Caco-2 (cell line): ENCODE measurements around the gene PPP2R3C. TPM values are rescaled to one million over a fixed set of nuclear protein-coding genes. Genes with fewer than 3 reads are reported as not detected.

Experiments used
- total RNA-seq: library from RNA; stranded (reverse); gene quantifications from 2 replicates; pipeline ENCODE4 v1.2.3, GENCODE V29; 2022

Gene PPP2R3C
- total RNA-seq, 1 experiment from 2014 or later: 23.3 TPM

Other genes starting within 250 kb of the PPP2R3C start
- 26.1 and 29.6 TPM in 2 replicates for gene BAZ1A, start 246.6 kb downstream of the PPP2R3C start, total RNA-seq
- 80.0 and 84.5 TPM in 2 replicates for gene SRP54, start 139.0 kb downstream of the PPP2R3C start, total RNA-seq
- gene FAM177A1, start 75.7 kb downstream of the PPP2R3C start, total RNA-seq: 73.6 and 82.0 TPM in 2 replicates
- 34.5 and 36.3 TPM in 2 replicates for gene PRORP, start 562 bp upstream of the PPP2R3C start, total RNA-seq
- gene PSMA6, start 170.4 kb upstream of the PPP2R3C start, total RNA-seq: 246 and 247 TPM in 2 replicates